SK-N-SH (cell line): ENCODE data around the gene MRPL46. TPM values are rescaled to one million over a fixed set of nuclear protein-coding genes. Genes with fewer than 3 reads are reported as not detected.

Source experiments
- CTCF ChIA-PET: fragments of 300-600, 350-600 bp; formaldehyde crosslinking; extraction: SDS; loops from one replicate; lab custom pipeline; 2021; lab: Yijun Ruan, JAX
- POLR2A ChIA-PET: fragments of 350-600 bp; sonication (Branson Sonifier 250); formaldehyde crosslinking; extraction: SDS; loops from one replicate; lab custom pipeline; 2020; ENCODE audit warnings: antibody characterized with exemption, inconsistent platforms; lab: Yijun Ruan, JAX
- DNase-seq: peaks from one replicate; pipeline ENCODE4 v3.0.0; 2012
- H2AFZ ChIP-seq: fragments of 200-600 bp; sonication (generic); 2 replicates; pipeline ENCODE4 v1.8.1; 2016; ENCODE audit warnings: antibody characterized with exemption, mild to moderate bottlenecking, low read depth
- H3F3A ChIP-seq: fragments of 200-600 bp; sonication (generic); replicated peaks from 2 replicates; pipeline ENCODE3; 2016; ENCODE audit warnings: antibody characterized with exemption, mild to moderate bottlenecking; ENCODE audit not compliant: insufficient read depth
- H3K27ac ChIP-seq, 2 experiments: fragments of 200-500 bp in 1 of 2; fragments of 200-600 bp in 1 of 2; sonication (Bioruptor generic) in 1 of 2; sonication (generic), shearing (Covaris generic) in 1 of 2; 2 replicates each; pipeline versions ENCODE4 v1.5.1 to v1.6.1; 2014 to 2016; ENCODE audit warnings: low read depth in 2 of 2, inconsistent platforms in 1 of 2, low read length in 1 of 2, mild to moderate bottlenecking in 1 of 2, mixed read lengths in 1 of 2
- H3K27me3 ChIP-seq: fragments of 200-600 bp; sonication (generic), shearing (Covaris generic); 2 replicates; pipeline ENCODE4 v1.6.1; 2016; ENCODE audit warnings: mixed run types; ENCODE audit not compliant: insufficient read depth
- H3K36me3 ChIP-seq, 2 experiments: fragments of 200-500 bp in 1 of 2; fragments of 200-600 bp in 1 of 2; sonication (Bioruptor generic) in 1 of 2; sonication (generic) in 1 of 2; replicated peaks in 1 of 2; 2 replicates each; pipeline versions ENCODE3 to v1.5.1; 2014 to 2016; ENCODE audit warnings: low read length in 1 of 2, mild to moderate bottlenecking in 1 of 2; ENCODE audit not compliant: insufficient read depth in 2 of 2, control insufficient read depth in 1 of 2
- H3K4me1 ChIP-seq, 2 experiments: fragments of 200-500 bp in 1 of 2; fragments of 200-600 bp in 1 of 2; sonication (Bioruptor generic) in 1 of 2; sonication (generic), shearing (Covaris generic) in 1 of 2; 2 replicates each; pipeline versions ENCODE4 v1.5.1 to v1.6.1; 2014 to 2016; ENCODE audit warnings: low read depth in 1 of 2, low read length in 1 of 2, mixed run types in 1 of 2; ENCODE audit not compliant: insufficient read depth in 2 of 2, control insufficient read depth in 1 of 2
- H3K4me2 ChIP-seq: fragments of 200-600 bp; sonication (generic), shearing (Covaris generic); 2 replicates; pipeline ENCODE4 v1.6.1; 2017; ENCODE audit warnings: mixed run types
- H3K4me3 ChIP-seq, 2 experiments: fragments of 200-500 bp in 1 of 2; fragments of 200-600 bp in 1 of 2; sonication (Bioruptor generic) in 1 of 2; sonication (generic), shearing (Covaris generic) in 1 of 2; 2 replicates each; pipeline versions ENCODE4 v1.5.1 to v1.8.1; 2014 to 2016; ENCODE audit warnings: low read depth in 2 of 2, inconsistent platforms in 1 of 2, low read length in 1 of 2, mild to moderate bottlenecking in 1 of 2, mixed read lengths in 1 of 2, moderate library complexity in 1 of 2
- H3K79me2 ChIP-seq: fragments of 200-600 bp; sonication (generic); 2 replicates; pipeline ENCODE4 v1.8.1; 2017; ENCODE audit warnings: mild to moderate bottlenecking; ENCODE audit not compliant: insufficient read depth
- H3K9ac ChIP-seq: fragments of 200-600 bp; sonication (generic); 2 replicates; pipeline ENCODE4 v1.6.1; 2017; ENCODE audit warnings: mixed run types
- H3K9me2 ChIP-seq: fragments of 200-600 bp; sonication (generic); 2 replicates; pipeline ENCODE4 v1.6.1; 2017; ENCODE audit warnings: mixed run types
- H3K9me3 ChIP-seq: fragments of 200-600 bp; sonication (generic); 2 replicates; pipeline ENCODE4 v1.6.1; 2017; ENCODE audit warnings: mixed run types, mild to moderate bottlenecking, moderate library complexity
- H4K20me1 ChIP-seq: fragments of 200-600 bp; sonication (generic); 2 replicates; pipeline ENCODE4 v1.6.1; 2017; ENCODE audit warnings: mild to moderate bottlenecking, mixed run types; ENCODE audit not compliant: insufficient read depth
- CHD2 ChIP-seq: fragments of 150-350 bp; IDR thresholded peaks from 2 replicates; pipeline ENCODE4 v1.6.1; 2018; ENCODE audit warnings: low read length; ENCODE audit not compliant: partially characterized antibody
- CTCF ChIP-seq: fragments of 200-600 bp; sonication (generic); IDR thresholded peaks from 2 replicates; pipeline ENCODE4 v1.6.1; 2017; ENCODE audit warnings: antibody characterized with exemption, mild to moderate bottlenecking, moderate library complexity
- ELF1 ChIP-seq: IDR thresholded peaks from 2 replicates; pipeline ENCODE4 v1.4.0; 2012
- EP300 ChIP-seq, 2 experiments: IDR thresholded peaks; 2 replicates each; pipeline versions ENCODE4 v1.4.0 to v1.6.1; 2012; ENCODE audit warnings: borderline replicate concordance in 1 of 2, low read depth in 1 of 2, low read length in 1 of 2
- GABPA ChIP-seq: IDR thresholded peaks from 2 replicates; pipeline ENCODE4 v1.4.0; 2012; ENCODE audit warnings: low read depth, mild to moderate bottlenecking
- JUND ChIP-seq: IDR thresholded peaks from 2 replicates; pipeline ENCODE4 v1.4.0; 2012
- MAX ChIP-seq: IDR thresholded peaks from 2 replicates; pipeline ENCODE4 v1.4.0; 2012; ENCODE audit warnings: low read depth
- MXI1 ChIP-seq: IDR thresholded peaks from 2 replicates; pipeline ENCODE4 v1.6.1; 2012; ENCODE audit warnings: mild to moderate bottlenecking, low read depth, low read length, improper control_type of control experiment
- NFIC ChIP-seq: IDR thresholded peaks from 2 replicates; pipeline ENCODE4 v1.4.0; 2012; ENCODE audit warnings: borderline replicate concordance
- NRF1 ChIP-seq: IDR thresholded peaks from 2 replicates; pipeline ENCODE4 v1.6.1; 2012; ENCODE audit warnings: low read depth, mild to moderate bottlenecking, low read length
- POLR2AphosphoS5 ChIP-seq: IDR thresholded peaks from 2 replicates; pipeline ENCODE4 v1.6.1; 2012; ENCODE audit warnings: low read depth, low read length
- RAD21 ChIP-seq: IDR thresholded peaks from 2 replicates; pipeline ENCODE4 v1.6.1; 2012; ENCODE audit warnings: mild to moderate bottlenecking, low read length
- RCOR1 ChIP-seq: fragments of 150-350 bp; IDR thresholded peaks from 2 replicates; pipeline ENCODE4 v1.6.1; 2017; ENCODE audit warnings: antibody characterized with exemption, low read length
- RFX5 ChIP-seq: IDR thresholded peaks from 2 replicates; pipeline ENCODE4 v1.6.1; 2012; ENCODE audit warnings: mild to moderate bottlenecking, improper control_type of control experiment, low read length
- RXRA ChIP-seq: IDR thresholded peaks from 2 replicates; pipeline ENCODE4 v1.4.0; 2012; ENCODE audit warnings: low read depth, mild to moderate bottlenecking, borderline replicate concordance
- TAF1 ChIP-seq: IDR thresholded peaks from 2 replicates; pipeline ENCODE4 v1.6.1; 2012; ENCODE audit warnings: low read depth, mild to moderate bottlenecking, low read length, moderate library complexity, borderline replicate concordance
- TCF12 ChIP-seq: IDR thresholded peaks from 2 replicates; pipeline ENCODE4 v1.4.0; 2012
- USF2 ChIP-seq: fragments of 150-350 bp; IDR thresholded peaks from 2 replicates; pipeline ENCODE4 v1.6.1; 2017; ENCODE audit warnings: antibody characterized with exemption, low read length, low read depth, borderline replicate concordance
- YY1 ChIP-seq: IDR thresholded peaks from 2 replicates; pipeline ENCODE4 v1.4.0; 2012; ENCODE audit warnings: low read depth, mild to moderate bottlenecking
- WGBS: methylation state at CpG from one replicate; pipeline ENCODE4 v1.1.6; 2017; ENCODE audit warnings: low lambda C conversion rate; 5-methylcytosine and 5-hydroxymethylcytosine counted together
- polyA plus RNA-seq, 3 experiments: library from polyadenylated mRNA; depleted of rRNA; stranded (reverse); fragments of >200 nt; gene quantifications; 2 replicates each; pipeline ENCODE4 v1.2.3, GENCODE V29; 2012
- TF ChIP-seq, protein P1 (sequence below): fragments of 150-350 bp; IDR thresholded peaks from 2 replicates; pipeline ENCODE4 v1.6.1; 2016; ENCODE audit warnings: mild to moderate bottlenecking, low read depth, low read length
- TF ChIP-seq, protein P2 (sequence below): IDR thresholded peaks from 2 replicates; pipeline ENCODE4; 2012

The MRPL46 gene
- 33.8 and 36.6 TPM in 2 replicates for polyA plus RNA-seq (2012; rRNA removed)
- 37.6 and 40.1 TPM in 2 replicates for polyA plus RNA-seq (2012; cell fraction: cytosol; rRNA removed)
- 22.0 and 22.1 TPM in 2 replicates for polyA plus RNA-seq (2012; cell fraction: nucleus; rRNA removed)

DNA sequence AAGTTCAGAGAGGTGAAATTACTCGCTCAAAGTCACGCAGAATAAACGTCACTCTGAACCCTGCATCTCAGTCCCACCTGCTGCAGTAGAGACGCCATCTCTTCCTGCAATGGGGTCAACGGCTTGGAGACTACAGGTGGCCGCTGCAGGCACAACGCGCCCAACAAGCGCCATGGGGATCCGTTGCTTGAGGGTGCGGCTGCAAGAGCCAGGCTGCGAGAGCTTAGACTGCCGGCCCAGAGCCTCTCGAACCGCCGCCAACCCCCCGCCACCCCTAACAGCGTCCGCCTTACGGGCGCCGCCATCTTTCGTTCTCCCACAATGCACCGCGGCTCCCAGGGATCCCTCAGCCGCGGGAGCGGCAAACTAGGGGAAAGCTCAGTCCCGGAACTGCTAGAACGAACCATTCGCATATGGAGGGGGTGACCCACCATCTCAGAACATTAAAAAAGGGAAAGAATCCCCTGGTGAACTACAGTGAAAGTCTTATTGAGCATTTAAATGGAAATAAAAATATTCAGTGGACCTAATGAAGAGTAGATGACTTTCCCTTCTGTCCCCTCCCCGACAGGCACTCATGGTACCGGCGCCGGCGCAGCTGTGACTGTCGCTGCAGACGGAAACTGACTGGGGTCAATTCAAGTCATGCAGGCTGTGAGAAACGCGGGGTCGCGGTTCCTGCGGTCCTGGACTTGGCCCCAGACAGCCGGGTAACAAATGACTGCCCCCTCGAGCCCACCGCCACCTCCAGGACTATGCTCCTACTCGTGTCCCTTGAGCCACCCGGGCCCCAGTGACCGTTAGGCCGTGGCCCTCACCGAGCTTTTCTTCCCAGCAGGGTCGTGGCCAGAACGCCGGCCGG, at the start of gene MRPL46, which contains the start of gene MRPS11:
Gene MRPL46 (minus strand): TSS at position 316 of the 862 bp plus-strand sequence. CDS start 11 bp downstream, at position 305.
Gene MRPS11 (plus strand): TSS at position 636 of the 862 bp plus-strand sequence. CDS start 10 bp downstream, at position 646.
- WGBS: under 1% methylated on average over 32 of the region's 55 CpGs
- TF ChIP-seq JUND: peak; percentile 56
- peak; percentile 44 for TF ChIP-seq CHD2
- TF ChIP-seq NFIC: no peak
- TF ChIP-seq POLR2AphosphoS5: peak; percentile 54
- no peak for TF ChIP-seq USF2
- peak; percentile 49 for TF ChIP-seq NRF1
- TF ChIP-seq, protein P1, sequence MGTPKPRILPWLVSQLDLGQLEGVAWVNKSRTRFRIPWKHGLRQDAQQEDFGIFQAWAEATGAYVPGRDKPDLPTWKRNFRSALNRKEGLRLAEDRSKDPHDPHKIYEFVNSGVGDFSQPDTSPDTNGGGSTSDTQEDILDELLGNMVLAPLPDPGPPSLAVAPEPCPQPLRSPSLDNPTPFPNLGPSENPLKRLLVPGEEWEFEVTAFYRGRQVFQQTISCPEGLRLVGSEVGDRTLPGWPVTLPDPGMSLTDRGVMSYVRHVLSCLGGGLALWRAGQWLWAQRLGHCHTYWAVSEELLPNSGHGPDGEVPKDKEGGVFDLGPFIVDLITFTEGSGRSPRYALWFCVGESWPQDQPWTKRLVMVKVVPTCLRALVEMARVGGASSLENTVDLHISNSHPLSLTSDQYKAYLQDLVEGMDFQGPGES: no peak
- TF ChIP-seq TAF1: peak; percentile 85; the same call in 1 of the 2 replicates
- TF ChIP-seq EP300 (IDR thresholded peaks at IDR 0.05; ENCODE audit: borderline replicate concordance in 1 of 2, low read depth in 1 of 2, low read length in 1 of 2): peak in 1 of 2 experiments; percentile 58; a peak in 1 of 4 replicates
- peak; percentile 21; the same call in 1 of the 2 replicates for TF ChIP-seq RXRA
- peak; percentile 90 for TF ChIP-seq ELF1
- TF ChIP-seq CTCF: no peak
- peak; percentile 41; the same call in 1 of the 2 replicates for TF ChIP-seq RCOR1
- TF ChIP-seq TCF12: peak; percentile 30; the same call in 1 of the 2 replicates
- peak; percentile 75 for TF ChIP-seq MAX
- TF ChIP-seq MXI1: peak; percentile 87
- peak; percentile 58 for TF ChIP-seq GABPA
- TF ChIP-seq YY1: peak; percentile 99
- no peak for TF ChIP-seq RAD21
- no peak for TF ChIP-seq RFX5
- TF ChIP-seq, protein P2, sequence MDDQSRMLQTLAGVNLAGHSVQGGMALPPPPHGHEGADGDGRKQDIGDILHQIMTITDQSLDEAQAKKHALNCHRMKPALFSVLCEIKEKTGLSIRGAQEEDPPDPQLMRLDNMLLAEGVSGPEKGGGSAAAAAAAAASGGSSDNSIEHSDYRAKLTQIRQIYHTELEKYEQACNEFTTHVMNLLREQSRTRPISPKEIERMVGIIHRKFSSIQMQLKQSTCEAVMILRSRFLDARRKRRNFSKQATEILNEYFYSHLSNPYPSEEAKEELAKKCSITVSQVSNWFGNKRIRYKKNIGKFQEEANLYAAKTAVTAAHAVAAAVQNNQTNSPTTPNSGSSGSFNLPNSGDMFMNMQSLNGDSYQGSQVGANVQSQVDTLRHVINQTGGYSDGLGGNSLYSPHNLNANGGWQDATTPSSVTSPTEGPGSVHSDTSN: peak; percentile 29
- Histone ChIP-seq H3K9me3 (no peaks in the 10 kb centered on the region), H3K36me3 (peaks cover 9 to 44% of the 10 kb centered on the region in 2 experiments), H3K27me3 (no peaks in the 10 kb centered on the region), H3K79me2 (peaks cover 39% of the 10 kb centered on the region), H3K4me1 (peaks cover 8 to 17% of the 10 kb centered on the region in 2 experiments; a peak in 3 of 4 replicates), H3K9me2 (no peaks in the 10 kb centered on the region), H3K27ac (peak within 1 kb of the TSS; percentile 77 to 95), H3K4me3 (peak within 1 kb of the TSS; percentile 94 to 97), H2AFZ (peak within 1 kb of the TSS; percentile 65), H4K20me1 (no peaks in the 10 kb centered on the region), H3K4me2 (peak within 1 kb of the TSS; percentile 88), H3K9ac (peak within 1 kb of the TSS; percentile 77), H3F3A (peaks cover 9% of the 10 kb centered on the region)
- ChIA-PET POLR2A (interaction anchor here (0.5 to 1.0 kb wide), 3 partner anchors 12 to 211 kb away, joined by 3 to 4 read pairs (median 4); partner anchors contain the start of gene NTRK3), CTCF (interaction anchor here (0.7 to 5.3 kb wide), 10 partner anchors 9 to 438 kb away, joined by 3 to 31 read pairs (median 4); no protein-coding TSS in a partner anchor)
- DNase-seq: peak; percentile 92
